ENCODE data around the gene CHST10.

DNA sequence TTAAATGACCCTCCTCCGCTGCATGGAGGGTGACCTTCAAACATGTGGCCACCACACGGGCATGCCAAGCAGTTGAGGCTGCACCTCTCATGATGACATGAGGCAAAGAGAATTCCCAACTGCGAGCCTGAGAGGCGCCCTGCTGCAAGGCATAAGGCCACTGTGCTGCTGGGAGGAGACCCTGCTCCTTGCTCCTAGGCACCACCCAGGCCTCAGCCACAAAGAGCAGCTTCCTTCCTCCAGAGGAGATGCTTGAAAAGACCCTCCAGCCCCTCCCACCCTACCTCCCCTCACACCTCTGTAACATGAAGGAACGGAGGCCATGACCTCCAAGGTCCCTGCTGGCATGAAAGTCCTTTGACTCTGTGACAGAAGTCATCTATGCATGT is 11.4 kb downstream of the CHST10 start:
- TF ChIP-seq, protein P1, sequence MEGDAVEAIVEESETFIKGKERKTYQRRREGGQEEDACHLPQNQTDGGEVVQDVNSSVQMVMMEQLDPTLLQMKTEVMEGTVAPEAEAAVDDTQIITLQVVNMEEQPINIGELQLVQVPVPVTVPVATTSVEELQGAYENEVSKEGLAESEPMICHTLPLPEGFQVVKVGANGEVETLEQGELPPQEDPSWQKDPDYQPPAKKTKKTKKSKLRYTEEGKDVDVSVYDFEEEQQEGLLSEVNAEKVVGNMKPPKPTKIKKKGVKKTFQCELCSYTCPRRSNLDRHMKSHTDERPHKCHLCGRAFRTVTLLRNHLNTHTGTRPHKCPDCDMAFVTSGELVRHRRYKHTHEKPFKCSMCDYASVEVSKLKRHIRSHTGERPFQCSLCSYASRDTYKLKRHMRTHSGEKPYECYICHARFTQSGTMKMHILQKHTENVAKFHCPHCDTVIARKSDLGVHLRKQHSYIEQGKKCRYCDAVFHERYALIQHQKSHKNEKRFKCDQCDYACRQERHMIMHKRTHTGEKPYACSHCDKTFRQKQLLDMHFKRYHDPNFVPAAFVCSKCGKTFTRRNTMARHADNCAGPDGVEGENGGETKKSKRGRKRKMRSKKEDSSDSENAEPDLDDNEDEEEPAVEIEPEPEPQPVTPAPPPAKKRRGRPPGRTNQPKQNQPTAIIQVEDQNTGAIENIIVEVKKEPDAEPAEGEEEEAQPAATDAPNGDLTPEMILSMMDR (IDR thresholded peaks at IDR 0.05), result no peak
- TF ChIP-seq POLR2A (IDR thresholded peaks at IDR 0.05), result no peak
